ENCODE measurements around the gene DBX2. TPM values are rescaled to one million over a fixed set of nuclear protein-coding genes. Genes with fewer than 3 reads are reported as not detected.

The DBX2 gene
- total RNA-seq = not detected

GRCh38 chr12:45050751-45051571, at the start of gene DBX2:
TSS of gene DBX2 (minus strand) at chr12:45051099. CDS start at chr12:45050927, 172 bp downstream.

Other genes with a start within 250 kb of the DBX2 start
- 1 to 10 TPM in 1 of 2 donors, not detected in 1; 1.3 TPM for gene NELL2, start 174.8 kb downstream of the DBX2 start, total RNA-seq
- gene ANO6, start 165.0 kb upstream of the DBX2 start, total RNA-seq = 10 to 100 TPM; 38.9 to 55.9 TPM